KG1 (cell line): ENCODE results near the gene IL5.
"Not testable (repeated sequence)": the region's sequence is repeated elsewhere in the genome, so short reads cannot be mapped to it uniquely, and the experiment has no call there.

ENCODE experiments used
- DNase-seq: peaks from one replicate; lab custom pipeline; 2025; lab: John Stamatoyannopoulos, UW

IL5 gene

DNA sequence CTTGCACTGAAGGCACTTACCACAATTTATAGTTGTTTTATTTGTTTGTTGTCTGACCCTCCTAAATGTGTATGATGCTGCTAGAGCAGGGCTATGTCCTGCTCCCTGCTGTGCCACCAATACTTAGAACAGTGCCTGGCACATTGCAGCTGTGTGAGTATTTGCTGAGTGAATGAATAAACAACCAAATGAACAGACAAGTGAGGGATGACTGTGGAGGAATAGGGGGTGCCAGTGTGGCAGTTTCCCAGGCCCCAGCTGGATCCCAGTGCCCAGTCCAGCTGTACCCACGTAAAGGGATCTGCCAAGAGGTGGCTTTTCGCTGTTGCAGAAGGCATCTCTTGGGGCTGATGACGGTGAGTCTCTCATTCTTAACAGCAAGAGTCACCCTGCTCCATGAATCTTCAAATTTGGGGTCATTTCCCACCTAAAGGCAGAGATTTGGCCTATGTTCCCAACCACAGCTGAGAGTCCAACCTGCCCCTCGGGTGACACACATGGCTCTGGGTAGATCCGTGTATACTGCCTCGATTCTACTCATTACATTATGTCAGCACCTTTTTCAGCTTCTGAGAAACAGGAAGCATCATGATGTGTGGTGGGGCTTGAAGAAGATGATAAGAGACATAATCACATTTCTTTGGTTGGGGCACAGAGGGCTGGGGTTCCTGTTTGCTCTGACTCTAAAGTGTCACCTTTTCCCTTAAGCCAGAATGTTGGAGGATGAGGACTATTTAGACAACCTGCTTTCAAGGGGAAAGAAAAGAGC lies 14.3 kb downstream of the IL5 start:
- DNase-seq = no peak

DNA sequence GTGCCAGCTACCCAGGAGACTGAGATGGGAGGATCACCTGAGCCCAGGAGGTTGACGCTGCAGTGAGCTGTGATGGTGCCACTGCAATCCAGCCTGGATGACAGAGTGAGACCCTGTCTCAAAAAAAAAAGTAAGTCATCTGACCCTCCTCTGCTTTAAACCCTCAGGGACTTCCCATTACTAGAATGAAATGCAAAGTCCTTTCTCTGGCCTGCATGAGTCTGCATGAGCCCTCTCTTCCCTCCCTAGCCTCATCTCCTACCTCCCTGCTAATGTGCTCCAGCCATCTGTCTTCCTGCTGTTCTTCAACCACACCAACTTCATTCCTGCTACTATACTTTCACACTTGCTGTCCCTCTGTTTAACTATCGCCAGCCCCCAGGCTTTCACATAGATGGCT lies 15.3 kb downstream of the IL5 start:
- DNase-seq = no peak

DNA sequence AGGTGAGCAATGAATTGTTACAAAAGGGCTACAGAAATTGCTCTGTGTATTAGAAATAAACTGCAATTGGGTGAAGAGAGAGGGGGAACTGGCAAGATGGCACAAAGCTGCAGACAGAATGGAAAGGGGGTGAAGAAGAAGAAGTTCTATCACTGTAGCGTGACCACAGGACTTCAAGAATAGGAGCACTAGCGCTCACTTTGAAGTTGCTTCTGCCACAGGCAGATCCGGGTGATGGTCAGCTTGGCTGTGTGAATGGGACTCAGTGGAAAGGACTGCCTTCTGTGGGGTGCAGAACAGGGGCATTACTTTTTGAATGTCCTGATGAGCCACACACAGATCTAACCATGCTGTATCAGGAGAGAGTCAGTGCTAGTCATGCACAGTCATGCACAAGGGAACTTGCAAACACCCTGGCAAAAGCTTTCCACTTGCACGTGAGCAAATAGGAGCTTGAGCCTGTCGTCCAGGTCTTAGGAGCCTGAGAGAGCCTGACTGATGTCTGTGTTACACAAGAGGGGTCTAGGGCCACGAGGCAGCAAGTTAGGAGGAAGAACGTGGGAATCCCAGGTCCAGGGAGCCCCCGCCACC lies 16.3 kb downstream of the IL5 start:
- DNase-seq = no peak

DNA sequence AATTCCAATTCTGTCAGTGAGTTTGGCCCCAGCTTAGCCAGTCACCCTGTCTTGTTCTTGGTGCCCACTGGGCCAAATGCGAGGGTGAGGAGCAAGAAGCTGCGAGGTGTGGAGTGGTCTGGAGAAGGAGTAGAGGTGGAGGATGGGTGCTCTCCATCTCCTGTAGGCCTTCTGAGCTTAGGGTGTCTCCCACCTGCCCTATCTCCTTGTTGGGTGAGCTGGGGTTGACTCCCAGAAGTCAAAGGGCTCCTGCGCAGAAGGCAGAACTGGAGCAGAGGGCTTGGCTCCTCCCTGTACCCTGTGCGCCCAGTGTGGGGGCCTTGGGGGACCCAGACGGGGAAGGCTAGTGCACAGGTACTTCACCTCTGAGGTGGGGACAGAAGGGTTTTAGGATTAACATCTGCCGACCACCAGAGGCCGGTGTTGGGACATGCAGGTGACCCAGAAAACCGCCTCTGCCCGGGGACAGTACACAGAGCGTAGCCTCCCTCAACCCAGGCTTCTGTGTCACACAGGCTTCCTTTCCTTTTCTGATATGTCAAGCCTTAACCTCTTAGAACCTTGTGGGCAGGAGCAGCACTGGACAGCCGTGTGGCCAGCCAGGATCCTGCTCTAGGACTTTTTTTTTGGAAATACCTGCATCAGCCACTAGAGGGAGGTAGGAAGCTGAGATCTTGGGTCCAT lies 16.9 kb downstream of the IL5 start:
- peak; percentile 27 for DNase-seq

DNA sequence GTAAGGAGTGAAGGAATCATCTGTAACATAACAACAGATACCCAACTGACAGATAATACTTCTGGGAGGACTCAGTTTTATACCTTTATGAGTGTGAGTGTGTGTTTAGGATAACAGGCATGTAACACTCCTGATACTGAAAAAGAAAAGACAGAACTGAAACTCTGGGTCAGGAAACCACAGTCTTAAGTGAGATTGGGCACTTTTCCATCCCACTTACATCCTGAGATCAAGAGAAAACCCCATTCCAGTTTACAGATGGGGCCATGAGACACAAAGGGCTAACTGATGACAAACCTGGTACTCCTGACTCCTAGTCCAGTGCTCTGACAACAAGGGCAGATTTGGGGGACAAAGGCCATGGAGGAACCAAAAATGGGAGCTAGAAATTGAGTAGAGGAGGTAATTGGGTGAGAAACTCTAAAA lies 18.0 kb downstream of the IL5 start:
- no peak for DNase-seq

DNA sequence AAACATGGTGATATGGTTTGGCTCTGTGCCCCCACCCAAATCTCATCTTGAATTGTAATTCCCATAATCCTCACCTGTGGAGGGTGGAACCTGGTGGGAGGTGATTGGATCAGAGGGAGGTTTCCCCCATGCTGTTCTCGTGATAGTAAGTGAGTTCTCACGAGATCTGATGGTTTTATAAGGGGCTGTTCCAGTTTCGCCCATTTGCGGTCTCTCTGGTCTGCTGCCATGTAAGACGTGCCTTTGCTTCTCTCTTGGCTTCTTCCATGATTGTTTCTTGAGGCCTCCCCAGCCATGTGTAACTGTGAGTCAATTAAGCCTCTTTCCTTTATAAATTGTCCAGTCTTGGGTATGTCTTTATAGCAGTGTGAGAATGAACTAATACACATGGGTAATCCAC lies 18.4 kb downstream of the IL5 start:
- DNase-seq = not testable (repeated sequence)

DNA sequence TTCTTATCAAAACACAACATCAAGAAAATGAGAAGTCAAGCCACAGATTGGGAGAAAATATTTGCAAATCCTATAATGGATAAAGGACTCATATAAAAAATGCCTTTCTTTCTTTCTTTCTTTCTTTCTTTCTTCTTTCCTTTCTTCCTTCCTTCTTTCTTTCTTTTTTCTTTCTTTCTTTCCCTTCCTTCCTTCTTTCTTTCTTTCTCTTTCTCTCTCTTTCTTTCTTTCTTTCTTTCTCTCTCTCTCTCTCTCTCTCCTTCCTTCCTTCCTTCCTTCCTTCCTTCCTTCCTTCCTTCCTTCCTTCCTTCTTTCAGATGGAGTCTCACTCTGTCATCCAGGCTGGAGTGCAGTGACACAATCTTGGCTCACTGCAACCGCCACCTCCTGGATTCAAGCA lies 21.3 kb downstream of the IL5 start:
- DNase-seq = not testable (repeated sequence)

DNA sequence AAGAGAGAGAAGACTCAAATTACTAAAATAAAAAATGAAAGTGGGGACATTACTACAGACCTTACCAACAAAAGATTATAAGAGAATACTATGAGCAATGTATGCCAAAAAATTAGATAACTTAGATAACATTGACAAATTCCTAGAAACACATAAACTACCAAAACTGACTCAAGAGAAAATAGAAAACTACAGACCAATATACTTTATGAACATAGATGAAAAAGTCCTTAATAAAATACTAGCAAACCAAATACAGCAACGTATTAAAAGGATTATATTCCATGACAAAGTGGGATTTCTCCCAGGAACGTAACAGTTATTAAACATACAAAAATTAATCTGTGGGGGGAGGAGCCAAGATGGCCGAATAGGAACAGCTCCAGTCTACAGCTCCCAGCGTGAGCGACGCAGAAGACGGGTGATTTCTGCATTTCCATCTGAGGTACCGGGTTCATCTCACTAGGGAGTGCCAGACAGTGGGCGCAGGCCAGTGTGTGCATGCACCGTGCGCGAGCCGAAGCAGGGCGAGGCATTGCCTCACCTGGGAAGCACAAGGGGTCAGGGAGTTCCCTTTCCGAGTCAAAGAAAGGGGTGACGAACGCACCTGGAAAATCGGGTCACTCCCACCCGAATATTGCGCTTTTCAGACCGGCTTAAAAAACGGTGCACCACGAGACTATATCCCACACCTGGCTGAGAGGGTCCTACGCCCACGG lies 29.5 kb downstream of the IL5 start:
- DNase-seq = not testable (repeated sequence)

DNA sequence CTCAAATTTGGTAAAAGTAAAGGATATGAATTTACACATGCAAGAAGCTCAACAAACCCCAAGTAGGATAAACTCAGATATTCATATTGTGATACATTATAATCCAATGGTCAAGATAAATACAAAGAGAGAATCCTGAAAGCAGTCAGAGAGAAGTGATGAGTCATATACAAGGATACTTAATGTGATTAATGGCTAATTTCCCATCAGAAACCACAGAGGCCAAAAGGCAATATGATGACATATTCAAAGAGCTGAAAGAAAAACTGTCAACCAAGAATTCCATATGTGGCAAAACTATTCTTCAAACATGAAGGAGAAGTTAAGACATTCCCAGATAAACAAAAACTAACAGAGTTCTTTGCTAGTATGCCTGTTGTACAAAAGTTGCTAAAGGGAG lies 33.2 kb downstream of the IL5 start:
- DNase-seq = no peak

DNA sequence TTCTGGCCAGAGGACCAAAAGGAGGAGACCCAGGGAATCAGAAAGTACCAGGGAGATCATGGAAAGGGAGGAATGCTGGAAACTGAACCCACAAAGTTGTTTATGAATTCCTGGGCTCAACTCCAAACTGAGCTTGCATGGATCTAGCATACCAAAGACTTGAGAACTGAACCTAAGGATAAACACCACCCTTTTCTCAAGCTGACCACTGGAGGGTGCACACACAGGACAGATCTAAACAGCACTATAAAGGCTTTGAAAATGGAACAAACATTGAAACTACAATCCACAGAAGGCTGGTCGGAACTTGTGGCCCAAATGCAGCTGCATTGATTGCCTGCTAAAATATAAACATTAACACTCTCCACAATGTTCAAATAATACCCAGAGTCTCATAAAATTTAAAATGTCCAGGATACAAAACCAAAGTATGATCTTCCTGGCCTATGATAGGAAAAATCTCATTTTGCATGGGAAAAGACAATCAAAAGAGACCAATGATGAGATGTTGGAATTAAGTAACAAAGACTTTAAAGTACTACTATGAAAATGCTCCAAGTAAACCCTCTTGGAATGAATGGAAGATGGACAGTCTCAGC lies 37.1 kb downstream of the IL5 start:
- no peak for DNase-seq

DNA sequence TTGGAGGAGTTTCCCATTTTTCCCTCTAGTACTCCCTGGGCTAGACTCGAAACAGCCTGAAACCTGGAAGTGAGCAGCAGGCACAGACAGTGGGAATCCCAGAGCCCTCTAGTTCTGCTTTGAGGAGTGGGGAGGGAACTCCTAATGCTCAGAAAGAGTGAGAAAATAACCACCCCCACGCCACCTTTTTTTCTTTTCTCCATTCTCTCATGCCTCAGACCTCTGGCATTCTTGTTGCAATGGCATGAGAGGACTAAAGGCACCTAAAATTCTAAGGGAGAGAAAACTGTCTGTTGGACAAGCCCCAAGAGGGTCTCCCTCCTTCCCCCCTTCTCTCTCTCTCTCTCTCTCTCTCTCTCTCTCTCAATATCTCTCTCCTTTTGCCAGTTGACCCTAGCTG lies 37.7 kb downstream of the IL5 start:
- DNase-seq = no peak

DNA sequence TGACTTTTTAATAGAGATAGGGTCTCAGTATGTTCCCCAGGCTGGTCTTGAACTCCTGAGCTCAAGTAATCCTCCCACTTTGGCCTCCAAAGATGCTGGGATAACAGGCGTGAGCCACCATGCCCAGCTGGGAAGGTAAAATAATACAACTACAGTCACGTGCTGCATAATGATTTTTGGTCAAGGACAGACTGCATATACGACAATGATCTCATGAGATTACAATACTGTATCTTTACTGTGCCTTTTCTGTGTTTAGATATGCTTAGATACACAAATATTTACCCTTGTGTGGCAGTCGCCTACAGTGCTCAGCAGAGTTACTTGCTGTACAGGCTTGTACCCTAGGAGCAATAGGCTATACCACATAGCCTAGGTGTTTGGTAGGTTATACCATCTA lies 38.6 kb downstream of the IL5 start:
- DNase-seq = no peak

DNA sequence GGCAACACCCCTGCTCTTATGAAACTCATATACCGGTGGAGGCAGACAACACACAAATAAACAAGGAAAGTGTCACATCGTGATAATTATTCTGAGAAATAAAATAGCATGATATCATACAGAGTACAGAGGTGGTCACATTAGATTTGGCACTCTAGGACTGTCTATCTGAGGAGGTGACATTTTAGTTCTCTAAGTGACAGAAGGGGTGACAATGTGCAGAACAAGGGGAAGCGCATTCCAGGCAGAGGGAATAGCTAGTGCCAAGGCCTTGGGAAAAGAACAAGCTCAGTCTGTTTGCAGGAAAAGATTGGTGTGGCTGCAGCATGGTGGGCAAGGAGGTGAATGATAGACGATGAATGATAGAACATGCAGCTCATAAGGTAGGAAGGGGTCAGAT lies 40.1 kb downstream of the IL5 start:
- no peak for DNase-seq

DNA sequence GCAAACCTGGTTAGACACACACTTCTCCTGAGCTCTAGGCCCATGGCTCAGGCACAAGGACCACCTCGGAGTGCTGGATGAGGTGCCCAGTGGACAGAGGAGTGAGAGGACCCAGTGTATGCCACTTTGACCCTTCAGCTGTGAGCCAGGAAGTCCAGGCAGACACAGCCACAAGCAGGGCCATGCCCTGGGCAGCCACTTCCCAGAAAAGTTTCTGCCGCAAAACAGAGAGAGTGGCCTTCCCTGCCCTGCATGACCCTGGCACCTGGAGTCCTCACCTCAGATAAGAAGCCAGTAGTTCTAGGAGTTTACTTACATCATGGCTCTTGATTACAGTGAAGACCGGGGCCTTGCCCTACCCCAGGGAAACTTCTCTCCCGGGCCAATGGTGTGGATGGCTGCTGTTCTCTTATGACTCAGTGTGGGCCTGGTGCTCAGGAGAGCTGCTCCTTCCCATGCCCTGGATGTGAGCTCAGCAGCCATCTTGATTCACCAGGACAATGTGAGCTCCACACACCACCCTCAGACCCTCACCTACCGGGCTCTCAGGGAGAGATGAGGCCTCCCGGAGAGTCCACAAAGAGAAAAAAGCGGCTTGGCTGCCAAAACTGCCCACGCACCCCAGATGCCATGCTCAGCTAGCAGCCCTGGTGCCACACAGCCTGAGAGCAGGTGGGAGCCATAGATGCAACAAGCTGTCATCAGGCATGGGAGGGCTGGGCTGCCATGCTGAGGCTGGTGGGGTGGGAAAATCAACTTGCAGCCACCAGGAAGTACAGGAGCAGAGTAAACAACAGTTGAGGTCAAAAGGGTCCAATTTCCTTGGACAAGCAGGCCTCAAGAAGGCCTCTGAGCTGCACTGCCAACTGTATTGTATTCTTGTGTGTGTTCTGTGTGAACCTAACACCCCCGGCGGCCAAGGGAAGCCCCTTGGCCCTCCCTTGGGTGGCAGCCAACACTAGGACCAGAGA lies 41.1 kb downstream of the IL5 start:
- no peak for DNase-seq

DNA sequence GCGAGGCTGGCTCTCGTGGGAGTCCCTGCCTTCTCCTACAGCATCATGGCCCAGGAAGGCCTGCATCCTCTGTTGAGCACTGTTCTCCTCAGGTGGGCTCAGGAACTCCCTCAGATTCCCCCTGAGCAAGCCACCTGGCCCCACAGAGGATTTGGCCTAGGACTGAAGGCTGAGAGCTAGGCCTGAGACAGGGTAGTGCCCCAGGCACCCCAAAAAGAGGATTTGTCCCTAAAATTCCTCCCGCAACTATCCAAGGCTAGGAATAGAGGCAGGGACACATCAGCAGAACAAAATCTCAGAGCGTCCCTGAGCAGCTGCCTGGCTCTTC lies 41.7 kb downstream of the IL5 start:
- DNase-seq = no peak

DNA sequence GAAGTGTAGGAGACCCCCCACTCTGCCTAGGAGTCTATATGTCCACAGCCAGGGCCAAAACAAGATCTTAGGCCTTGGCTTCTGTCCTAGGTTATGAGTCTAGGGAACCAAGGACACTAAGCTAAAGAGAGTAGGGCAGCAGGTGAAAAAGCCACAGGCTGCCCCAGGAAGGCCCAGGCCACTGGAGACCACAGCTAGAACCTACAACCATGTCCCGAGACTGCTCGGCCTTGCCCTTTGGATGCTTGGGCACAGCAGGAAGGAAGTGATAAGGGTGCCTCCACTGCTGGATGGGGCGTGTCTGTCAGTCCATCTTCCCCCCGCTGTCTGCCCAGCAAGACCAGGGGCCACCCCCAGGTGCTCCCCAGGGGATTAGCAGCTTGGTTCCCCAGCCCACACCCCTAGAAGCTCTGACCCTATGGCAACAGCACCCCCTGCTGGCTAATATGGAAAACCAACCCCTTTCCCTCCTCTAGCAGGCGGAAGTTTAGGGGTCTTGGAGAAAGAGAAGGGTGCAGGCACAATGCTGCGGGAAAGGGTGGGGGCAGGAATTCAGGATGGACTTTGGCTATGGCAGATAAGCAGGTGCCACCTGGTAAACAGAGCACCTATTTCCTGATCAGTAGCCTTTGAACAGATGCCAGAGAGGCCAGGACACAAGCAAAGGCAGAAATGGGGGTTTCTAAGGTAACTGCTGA lies 42.2 kb downstream of the IL5 start:
- DNase-seq = no peak

DNA sequence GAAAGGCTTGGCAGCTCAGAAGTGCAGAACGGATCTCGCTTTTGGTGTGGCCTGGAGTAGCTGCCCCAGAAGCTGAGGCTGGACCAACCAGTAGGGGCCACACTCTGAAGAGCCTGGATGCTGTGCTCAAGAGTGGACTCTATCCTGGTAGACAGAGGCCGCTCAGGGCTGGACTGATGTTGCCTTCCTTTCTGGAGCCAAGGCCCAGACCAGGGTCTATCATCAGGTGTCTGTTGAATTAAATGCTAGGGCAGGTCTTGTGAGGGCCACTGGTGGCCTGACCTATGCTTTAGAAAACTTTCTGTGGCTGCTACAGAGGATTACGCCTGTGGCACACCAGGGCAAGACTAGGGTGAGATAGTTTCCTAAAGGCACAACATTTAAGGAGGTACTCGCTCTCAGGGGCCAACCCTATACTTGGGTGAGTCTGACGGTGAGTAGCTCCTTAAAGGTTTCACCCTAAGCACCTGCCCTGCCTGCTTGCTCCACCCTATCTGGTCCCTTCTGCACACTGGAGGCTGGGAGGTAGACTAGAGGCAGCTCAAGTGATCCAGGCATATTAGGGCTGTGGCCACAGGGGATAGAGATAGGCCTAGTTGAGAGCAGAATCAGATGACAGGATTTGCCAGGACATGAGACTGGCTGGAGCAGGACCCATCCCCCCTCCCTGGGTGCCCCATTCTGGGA lies 42.9 kb downstream of the IL5 start:
- no peak for DNase-seq

DNA sequence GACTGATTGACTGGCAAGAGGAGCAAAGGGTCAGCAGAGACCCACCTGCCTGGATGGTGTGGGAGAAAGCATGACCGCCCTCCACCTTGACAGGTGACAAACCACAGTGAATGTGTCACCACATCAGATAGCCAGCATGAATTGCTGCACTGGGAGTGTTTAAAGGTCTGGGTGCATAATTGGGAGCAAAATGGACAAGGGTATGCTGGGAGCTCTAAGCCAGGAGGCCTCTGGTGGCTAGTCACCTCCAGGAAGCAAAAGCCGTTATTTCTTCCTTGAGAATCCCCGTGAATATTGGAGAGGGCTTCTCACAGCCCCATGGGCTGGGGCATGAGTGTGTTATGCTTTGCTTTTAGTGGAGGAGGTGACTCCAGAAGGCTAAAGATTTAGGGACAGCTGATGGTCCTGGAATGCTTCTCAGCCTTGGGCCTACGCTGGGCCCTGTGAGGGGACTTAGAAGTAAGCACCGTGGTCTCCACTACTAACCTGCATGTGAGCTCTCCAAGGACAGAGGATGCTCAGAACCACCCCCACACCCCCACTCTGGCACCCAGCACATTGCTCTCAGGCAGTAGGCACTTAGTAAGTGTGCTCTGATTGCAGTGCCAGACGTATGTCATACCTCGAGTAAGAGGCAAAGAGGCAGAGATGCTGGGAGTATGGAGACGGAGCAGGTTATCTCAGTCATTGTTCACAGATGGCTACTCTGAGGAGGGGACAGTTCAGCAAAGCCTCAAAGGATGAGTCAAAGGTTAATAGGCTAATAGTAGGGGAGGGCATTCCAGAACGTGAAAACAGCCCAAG lies 43.7 kb downstream of the IL5 start:
- DNase-seq = no peak

DNA sequence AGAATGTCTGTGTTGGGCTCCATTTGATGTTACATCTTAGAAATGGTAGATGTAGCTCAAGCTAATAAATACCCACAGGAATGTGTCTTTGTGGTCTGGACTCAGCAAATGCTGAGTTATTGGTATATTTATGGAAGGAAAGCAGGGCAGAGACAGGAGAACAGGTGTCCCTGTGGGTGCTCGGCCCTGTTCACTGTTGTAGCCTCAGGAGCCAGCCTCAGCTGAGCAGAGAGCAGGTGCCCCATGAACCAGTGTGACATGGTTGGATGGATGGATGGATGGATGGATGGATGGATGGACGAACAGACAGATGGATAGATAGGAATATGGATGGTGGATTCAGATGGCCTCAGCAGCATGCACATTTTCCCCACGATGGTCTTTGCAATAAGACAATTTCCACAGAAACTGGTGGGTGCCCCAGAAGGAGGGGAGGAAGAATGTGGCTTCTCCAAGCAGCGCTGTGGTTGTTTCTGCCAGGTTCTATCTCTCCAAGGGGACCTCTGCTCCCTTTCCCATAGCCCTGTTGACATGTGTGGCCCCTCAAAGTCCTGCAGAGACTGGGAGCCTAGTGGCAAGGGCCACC lies 44.5 kb downstream of the IL5 start:
- no peak for DNase-seq
